Measurements from ENCODE around the gene PTPN2.
A peak's percentile ranks its signal among the peaks of the same experiment; 100 is the strongest.
"Not testable (repeated sequence)": the region's sequence is repeated elsewhere in the genome, so short reads cannot be mapped to it uniquely, and the experiment has no call there.

The PTPN2 gene

DNA sequence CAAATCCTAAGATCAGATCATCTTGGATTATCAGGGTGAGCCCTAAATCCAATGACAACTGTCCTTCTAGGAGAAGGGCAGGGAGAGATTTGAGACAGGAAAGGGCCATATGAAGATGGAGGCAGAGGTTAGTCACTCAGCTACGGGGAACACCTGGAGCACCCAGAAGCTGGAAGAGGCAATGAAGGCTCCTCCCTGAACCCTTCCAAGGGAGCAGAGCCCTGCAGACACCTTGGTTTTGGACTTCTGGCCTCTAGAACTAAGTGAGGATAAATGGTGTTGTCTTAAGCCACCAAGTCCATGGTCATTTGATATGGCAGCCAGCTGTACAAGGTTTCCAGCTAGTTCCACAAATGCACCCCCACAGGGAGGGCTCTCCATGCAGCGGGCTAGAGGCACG is 6.9 kb upstream of the PTPN2 start:
- DNase-seq = no peak

DNA sequence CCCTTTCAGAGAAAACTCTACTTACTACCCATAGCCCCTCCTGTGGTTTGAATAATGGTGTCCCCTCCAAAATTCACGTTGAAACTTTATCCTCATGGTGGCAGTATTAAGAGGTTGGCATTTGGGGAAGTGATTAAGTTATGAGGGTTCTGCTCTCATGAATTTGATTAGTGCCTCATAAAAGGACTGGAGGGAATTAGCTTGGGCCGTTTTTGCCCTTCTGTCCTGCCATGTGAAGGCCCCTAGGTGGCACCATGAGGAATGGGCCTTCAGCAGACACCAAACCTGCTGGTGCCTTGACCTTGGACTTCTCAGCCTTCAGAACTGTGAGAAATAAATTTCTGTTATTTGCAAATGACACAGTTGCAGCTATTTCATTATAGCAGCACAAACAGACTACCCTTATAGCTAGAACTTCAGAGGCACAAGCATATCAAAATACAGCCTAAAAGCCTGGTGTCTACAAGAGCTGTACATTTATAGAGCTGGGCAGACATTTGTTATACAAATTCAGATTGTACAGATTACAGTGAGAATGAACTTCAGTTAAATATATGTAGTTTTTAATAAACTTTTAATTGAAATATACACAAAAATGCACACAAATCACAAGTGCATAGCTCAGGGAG is 2.6 kb upstream of the PTPN2 start:
- peak; percentile 35 to 57 for DNase-seq

GRCh38 chr18:12885500-12885899 is 1.5 kb upstream of the PTPN2 start:
- no peak for DNase-seq

DNA sequence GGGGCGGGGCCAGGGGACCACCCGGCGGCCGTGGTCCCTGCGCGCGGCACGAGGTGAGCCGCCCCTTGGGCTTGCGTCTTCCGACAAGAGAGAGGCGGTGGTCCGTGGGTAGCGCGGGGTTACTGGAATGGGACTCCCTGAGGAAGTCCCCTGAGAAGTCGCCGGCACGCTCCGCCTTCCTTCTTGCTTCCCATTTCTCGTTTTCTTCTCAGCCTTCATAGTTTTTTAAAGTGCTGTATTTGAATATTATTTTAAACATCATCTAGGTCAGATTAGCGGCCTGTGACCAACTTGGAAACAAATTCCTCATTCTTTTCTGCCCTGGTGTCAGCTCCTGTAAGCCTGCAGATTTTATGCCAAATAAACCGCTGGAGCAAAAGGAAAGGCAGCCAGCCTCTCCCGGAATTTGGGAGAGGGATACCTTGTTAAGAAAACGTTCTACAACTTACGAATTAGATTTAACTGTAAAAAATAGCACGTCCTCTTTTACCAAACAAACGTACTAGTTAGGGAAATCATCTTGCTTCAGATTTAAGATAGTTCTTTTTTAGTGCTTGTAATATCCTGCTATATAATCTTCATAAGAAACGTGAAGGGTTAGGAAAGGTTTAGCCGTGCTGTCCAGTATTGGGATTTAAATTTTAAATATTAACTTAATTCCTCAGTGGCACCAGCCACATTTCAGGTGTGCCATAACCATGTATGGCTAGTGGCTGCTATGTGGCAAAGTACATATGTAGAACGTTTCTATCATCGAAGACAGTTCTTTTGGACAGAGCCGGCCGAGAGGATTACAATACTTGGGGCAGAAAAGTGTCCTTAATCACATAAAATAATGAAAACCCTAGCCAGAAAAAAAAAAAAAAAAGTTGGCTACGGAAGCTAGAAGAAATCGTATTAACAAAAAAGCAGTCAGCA is 628 bp upstream of the PTPN2 start:
- DNase-seq = peak; percentile 38 to 68

GRCh38 chr18:12883372-12883683 is 709 bp downstream of the PTPN2 start:
- no peak for DNase-seq

GRCh38 chr18:12882453-12883371 is 1.3 kb downstream of the PTPN2 start:
- no peak for DNase-seq

- peak; percentile 71 to 74 for DNase-seq
Observed at GRCh38 chr18:12880541-12880910, 3.5 kb downstream of the PTPN2 start.

DNA sequence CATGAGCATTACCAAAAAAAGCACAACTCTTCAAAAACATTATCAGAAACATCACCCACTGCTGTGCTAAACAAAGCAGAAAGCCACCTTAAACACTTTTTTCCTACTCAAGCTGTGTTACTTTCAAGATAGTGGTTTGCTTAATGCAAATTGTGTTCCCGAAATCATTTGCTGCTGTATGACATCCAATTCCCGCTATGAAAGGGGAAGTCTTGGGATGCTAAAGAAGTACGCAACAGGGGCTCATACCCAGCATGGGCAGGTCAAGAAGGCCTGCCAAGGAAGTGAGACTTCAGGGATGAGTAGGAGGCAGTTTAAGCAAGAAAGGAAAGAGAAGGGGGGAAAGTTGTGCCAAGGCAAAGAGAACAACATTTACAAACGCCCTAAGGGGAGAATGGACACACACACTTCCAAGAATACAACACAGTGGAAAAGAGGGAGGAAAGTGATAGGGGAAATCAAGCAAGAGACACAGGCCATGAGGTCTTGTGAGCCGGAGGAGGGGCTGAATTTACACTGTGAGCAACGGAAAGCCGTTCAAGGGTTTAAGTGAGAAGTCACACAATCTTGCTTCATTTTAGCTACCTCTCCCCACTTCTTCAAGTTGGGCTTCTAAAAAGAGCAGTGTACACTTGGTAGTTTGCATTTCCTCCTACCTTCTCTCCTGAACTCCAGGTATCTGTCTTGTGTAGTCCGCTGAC is 4.0 kb downstream of the PTPN2 start:
- peak; percentile 6 to 28 for DNase-seq

DNA sequence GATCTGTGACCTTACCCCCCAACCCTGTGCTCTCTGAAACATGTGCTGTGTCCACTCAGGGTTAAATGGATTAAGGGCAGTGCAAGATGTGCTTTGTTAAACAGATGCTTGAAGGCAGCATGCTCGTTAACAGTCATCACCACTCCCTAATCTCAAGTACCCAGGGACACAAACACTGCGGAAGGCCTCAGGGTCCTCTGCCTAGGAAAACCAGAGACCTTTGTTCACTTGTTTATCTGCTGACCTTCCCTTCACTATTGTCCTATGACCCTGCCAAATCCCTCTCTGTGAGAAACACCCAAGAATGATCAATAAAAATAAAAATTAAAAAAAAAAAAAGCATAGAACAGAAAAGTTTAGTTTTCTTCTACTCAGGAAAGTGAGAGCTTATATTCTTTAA is 9.0 kb downstream of the PTPN2 start:
- not testable (repeated sequence) for DNase-seq

GRCh38 chr18:12873961-12874567 is 10.0 kb downstream of the PTPN2 start:
- DNase-seq = not testable (repeated sequence)

DNA sequence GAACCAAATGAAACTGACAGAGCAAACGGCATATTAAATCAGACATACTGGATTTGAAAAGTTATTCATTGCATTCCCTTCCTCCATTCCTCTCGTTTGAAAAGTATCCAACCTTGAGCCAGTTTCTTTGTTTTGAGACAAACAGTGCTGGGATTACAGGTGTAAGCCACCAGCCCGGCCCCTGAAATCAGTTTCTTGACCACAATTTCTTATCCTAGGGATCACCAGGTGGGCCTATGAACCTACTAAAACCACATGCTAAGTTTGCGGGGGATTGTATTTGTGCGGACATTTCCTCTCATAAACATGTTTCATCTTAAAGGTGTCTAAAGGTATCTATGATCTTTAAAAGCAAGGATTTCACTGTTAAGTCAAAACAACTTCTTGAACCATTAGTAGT is 11.6 kb downstream of the PTPN2 start:
- no peak for DNase-seq

DNA sequence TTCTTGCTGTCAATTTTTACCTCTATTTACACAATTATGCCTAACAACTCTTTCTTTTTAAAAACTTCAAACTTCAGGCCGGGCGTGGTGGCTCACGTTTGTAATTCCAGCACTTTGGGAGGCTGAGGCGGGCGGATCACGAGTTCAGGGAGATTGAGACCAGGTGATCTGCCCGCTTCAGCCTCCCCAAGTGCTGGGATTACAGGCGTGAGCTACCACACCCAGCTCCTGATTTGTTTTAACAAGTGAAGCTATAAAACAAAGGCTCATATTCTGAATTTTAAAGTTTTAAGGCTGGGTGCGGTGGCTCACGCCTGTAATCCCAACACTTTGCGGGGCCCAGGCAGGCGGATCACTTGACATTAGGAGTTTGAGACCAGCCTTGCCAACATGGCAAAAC is 15.5 kb downstream of the PTPN2 start:
- DNase-seq = no peak

GRCh38 chr18:12867441-12868123 is 16.5 kb downstream of the PTPN2 start:
- DNase-seq = no peak

- no peak for DNase-seq
Observed at GRCh38 chr18:12863687-12864216, 20.3 kb downstream of the PTPN2 start.

- DNase-seq = no peak
Observed at GRCh38 chr18:12862874-12863482, 21.1 kb downstream of the PTPN2 start.

DNA sequence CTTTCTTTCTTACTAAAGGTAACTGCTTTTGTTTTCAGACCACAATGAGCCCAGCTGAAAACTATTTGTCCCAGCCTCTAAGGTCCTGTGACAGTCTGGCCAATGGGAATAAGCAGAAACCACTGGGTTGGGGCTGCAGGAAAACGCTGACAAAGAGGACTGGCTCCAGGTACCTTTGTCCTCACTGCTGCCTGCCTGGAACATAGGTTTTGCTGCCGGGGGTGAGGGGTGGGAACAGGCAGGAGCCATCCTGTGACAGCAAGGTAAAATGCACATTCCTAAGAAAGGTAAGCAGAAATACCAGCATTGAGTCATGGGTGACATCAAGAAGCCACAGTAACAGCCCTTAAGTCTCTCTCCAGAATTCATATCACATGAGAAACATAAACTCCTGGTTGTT is 21.6 kb downstream of the PTPN2 start:
- no peak for DNase-seq

DNA sequence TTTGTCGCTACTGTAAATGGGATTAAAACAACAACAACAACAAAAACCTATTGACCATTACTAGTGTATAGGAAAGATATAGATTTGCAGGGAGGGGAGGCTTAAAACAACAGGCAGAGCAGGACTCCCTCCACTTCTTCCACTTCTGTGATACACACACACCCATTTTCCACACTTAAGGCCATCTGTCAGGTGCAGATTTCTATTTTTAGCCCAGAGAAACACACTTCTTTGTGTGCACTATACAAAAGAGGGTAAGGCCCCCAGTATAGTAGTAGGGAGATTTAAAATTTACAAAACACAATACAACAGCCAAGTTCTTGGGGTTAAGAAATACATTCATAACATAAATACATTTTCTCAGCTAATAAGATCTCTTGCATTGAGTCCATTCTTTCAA is 22.4 kb downstream of the PTPN2 start:
- no peak for DNase-seq

- no peak for DNase-seq
Observed at GRCh38 chr18:12860530-12860929, 23.5 kb downstream of the PTPN2 start.

- DNase-seq = no peak
Observed at GRCh38 chr18:12858991-12859390, 25.0 kb downstream of the PTPN2 start.

DNA sequence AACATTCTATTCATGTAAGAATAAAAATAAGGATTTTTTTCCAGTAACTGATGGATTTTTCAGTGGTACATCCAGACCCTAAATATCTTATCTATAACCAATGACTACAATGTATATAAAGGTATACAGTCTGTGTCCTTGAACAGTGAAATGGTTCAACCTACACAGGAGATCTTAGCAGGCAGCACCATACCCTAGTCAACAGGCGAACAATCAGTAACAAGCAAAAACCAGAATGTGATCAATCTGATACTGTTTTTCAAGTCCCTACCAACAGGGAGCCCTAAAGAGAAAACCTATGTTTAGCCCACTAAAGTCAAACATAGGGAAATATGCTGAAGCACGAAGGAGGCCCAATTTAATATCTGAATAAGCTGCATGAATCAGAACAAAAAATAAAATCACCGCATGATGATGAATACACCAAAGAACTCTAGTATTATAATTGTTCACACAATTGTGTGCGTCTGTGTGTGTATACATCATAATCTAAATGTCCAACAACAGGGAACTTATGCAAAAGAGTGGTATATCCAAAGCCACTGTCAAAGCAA is 26.0 kb downstream of the PTPN2 start:
- DNase-seq = no peak
